ENCODE results near the gene DENND1B.

DENND1B gene

GRCh38 chr1:197614916-197615692 is 160.2 kb downstream of the DENND1B start:
- H3K4me3 ChIP-seq (replicated peaks in 1 of 2; ENCODE audit: low read depth in 2 of 2, low read length in 2 of 2) = no peak overlapping the region
- DNase-seq (ENCODE audit: low read depth in 2 of 2) = peak; percentile 64 to 66
- TF ChIP-seq CTCF (IDR thresholded peaks at IDR 0.05; ENCODE audit: low read depth, low read length) = peak; percentile 65

- DNase-seq (ENCODE audit: low read depth in 2 of 2) = no peak
- TF ChIP-seq CTCF (IDR thresholded peaks at IDR 0.05; ENCODE audit: low read depth, low read length) = no peak
- H3K4me3 ChIP-seq (replicated peaks in 1 of 2; ENCODE audit: low read depth in 2 of 2, low read length in 2 of 2) = no peak overlapping the region
Observed at GRCh38 chr1:197606168-197606845, 169.0 kb downstream of the DENND1B start.

GRCh38 chr1:197604302-197604701 is 171.0 kb downstream of the DENND1B start:
- no peak for TF ChIP-seq CTCF (IDR thresholded peaks at IDR 0.05; ENCODE audit: low read depth, low read length)
- no peak overlapping the region for H3K4me3 ChIP-seq (replicated peaks in 1 of 2; ENCODE audit: low read depth in 2 of 2, low read length in 2 of 2)
- no peak for DNase-seq (ENCODE audit: low read depth in 2 of 2)

GRCh38 chr1:197600751-197601150 is 174.5 kb downstream of the DENND1B start:
- TF ChIP-seq CTCF (IDR thresholded peaks at IDR 0.05; ENCODE audit: low read depth, low read length) = no peak
- H3K4me3 ChIP-seq (replicated peaks in 1 of 2; ENCODE audit: low read depth in 2 of 2, low read length in 2 of 2) = no peak overlapping the region
- DNase-seq (ENCODE audit: low read depth in 2 of 2) = no peak

GRCh38 chr1:197599789-197600188 is 175.5 kb downstream of the DENND1B start:
- DNase-seq (ENCODE audit: low read depth in 2 of 2) = no peak
- no peak for TF ChIP-seq CTCF (IDR thresholded peaks at IDR 0.05; ENCODE audit: low read depth, low read length)
- H3K4me3 ChIP-seq (replicated peaks in 1 of 2; ENCODE audit: low read depth in 2 of 2, low read length in 2 of 2) = no peak overlapping the region

- no peak for DNase-seq (ENCODE audit: low read depth in 2 of 2)
- no peak for TF ChIP-seq CTCF (IDR thresholded peaks at IDR 0.05; ENCODE audit: low read depth, low read length)
- H3K4me3 ChIP-seq (replicated peaks in 1 of 2; ENCODE audit: low read depth in 2 of 2, low read length in 2 of 2) = no peak overlapping the region
Observed at GRCh38 chr1:197598935-197599334, 176.3 kb downstream of the DENND1B start.
